ENCODE data around the gene RHCG.

The RHCG gene

GRCh38 chr15:89450076-89451006 is 46.0 kb downstream of the RHCG start:
- Mint-ChIP-seq H3K4me3 (no peak overlapping the region), H3K27ac (no peak overlapping the region), H3K36me3 (ENCODE audit: low read depth) (no peaks in the 10 kb centered on the region), H3K27me3 (ENCODE audit: low read depth) (peaks cover 48% of the 10 kb centered on the region), H3K4me1 (ENCODE audit: low read depth) (no peaks in the 10 kb centered on the region), H3K9me3 (no peaks in the 10 kb centered on the region)

- H3K27me3 Mint-ChIP-seq (ENCODE audit: low read depth) = peaks cover 48% of the 10 kb centered on the region
- no peak overlapping the region for H3K27ac Mint-ChIP-seq
- no peaks in the 10 kb centered on the region for H3K4me1 Mint-ChIP-seq (ENCODE audit: low read depth)
- no peak overlapping the region for H3K4me3 Mint-ChIP-seq
- H3K9me3 Mint-ChIP-seq = no peaks in the 10 kb centered on the region
- no peaks in the 10 kb centered on the region for H3K36me3 Mint-ChIP-seq (ENCODE audit: low read depth)
Measured at GRCh38 chr15:89448825-89449224, 47.6 kb downstream of the RHCG start.

GRCh38 chr15:89447676-89448075 is 48.7 kb downstream of the RHCG start:
- Mint-ChIP-seq H3K27ac (no peak overlapping the region), H3K36me3 (ENCODE audit: low read depth) (no peaks in the 10 kb centered on the region), H3K9me3 (no peaks in the 10 kb centered on the region), H3K4me3 (no peak overlapping the region), H3K4me1 (ENCODE audit: low read depth) (no peaks in the 10 kb centered on the region), H3K27me3 (ENCODE audit: low read depth) (peaks cover 41% of the 10 kb centered on the region)

- peaks cover 33% of the 10 kb centered on the region for H3K27me3 Mint-ChIP-seq (ENCODE audit: low read depth)
Measured at GRCh38 chr15:89446255-89446891, 50.0 kb downstream of the RHCG start.

GRCh38 chr15:89445518-89445917 is 50.9 kb downstream of the RHCG start:
- Mint-ChIP-seq H3K27me3 (ENCODE audit: low read depth) (peaks cover 28% of the 10 kb centered on the region), H3K9me3 (no peaks in the 10 kb centered on the region), H3K4me1 (ENCODE audit: low read depth) (no peaks in the 10 kb centered on the region), H3K36me3 (ENCODE audit: low read depth) (no peaks in the 10 kb centered on the region), H3K4me3 (no peak overlapping the region), H3K27ac (no peak overlapping the region)

More at GRCh38 chr15:89446255-89446891, 50.0 kb downstream of the RHCG start:
- H3K4me1 Mint-ChIP-seq (ENCODE audit: low read depth) = no peaks in the 10 kb centered on the region
- no peak overlapping the region for H3K27ac Mint-ChIP-seq
- no peaks in the 10 kb centered on the region for H3K9me3 Mint-ChIP-seq
- H3K36me3 Mint-ChIP-seq (ENCODE audit: low read depth) = no peaks in the 10 kb centered on the region
- no peak overlapping the region for H3K4me3 Mint-ChIP-seq

- no peaks in the 10 kb centered on the region for H3K9me3 Mint-ChIP-seq
- no peaks in the 10 kb centered on the region for H3K36me3 Mint-ChIP-seq (ENCODE audit: low read depth)
- H3K27me3 Mint-ChIP-seq (ENCODE audit: low read depth) = peaks cover 27% of the 10 kb centered on the region
- H3K4me3 Mint-ChIP-seq = no peak overlapping the region
- H3K4me1 Mint-ChIP-seq (ENCODE audit: low read depth) = no peaks in the 10 kb centered on the region
- H3K27ac Mint-ChIP-seq = no peak overlapping the region
Measured at GRCh38 chr15:89444241-89445225, 51.9 kb downstream of the RHCG start.

- H3K27ac Mint-ChIP-seq = no peak overlapping the region
- H3K4me3 Mint-ChIP-seq = no peak overlapping the region
- H3K36me3 Mint-ChIP-seq (ENCODE audit: low read depth) = no peaks in the 10 kb centered on the region
- H3K9me3 Mint-ChIP-seq = no peaks in the 10 kb centered on the region
- H3K27me3 Mint-ChIP-seq (ENCODE audit: low read depth) = peaks cover 29% of the 10 kb centered on the region
- no peaks in the 10 kb centered on the region for H3K4me1 Mint-ChIP-seq (ENCODE audit: low read depth)
Measured at GRCh38 chr15:89443581-89443980, 52.8 kb downstream of the RHCG start.

- Mint-ChIP-seq H3K36me3 (ENCODE audit: low read depth) (no peaks in the 10 kb centered on the region), H3K27me3 (ENCODE audit: low read depth) (peaks cover 28% of the 10 kb centered on the region), H3K9me3 (no peaks in the 10 kb centered on the region), H3K4me3 (no peak overlapping the region), H3K4me1 (ENCODE audit: low read depth) (no peaks in the 10 kb centered on the region), H3K27ac (no peak overlapping the region)
Measured at GRCh38 chr15:89442671-89443307, 53.6 kb downstream of the RHCG start.

GRCh38 chr15:89442155-89442554 is 54.2 kb downstream of the RHCG start:
- Mint-ChIP-seq H3K4me1 (ENCODE audit: low read depth) (no peaks in the 10 kb centered on the region), H3K9me3 (no peaks in the 10 kb centered on the region), H3K27me3 (ENCODE audit: low read depth) (peaks cover 31% of the 10 kb centered on the region), H3K27ac (no peak overlapping the region), H3K4me3 (no peak overlapping the region), H3K36me3 (ENCODE audit: low read depth) (no peaks in the 10 kb centered on the region)

- Mint-ChIP-seq H3K9me3 (no peaks in the 10 kb centered on the region), H3K36me3 (ENCODE audit: low read depth) (no peaks in the 10 kb centered on the region), H3K4me1 (ENCODE audit: low read depth) (no peaks in the 10 kb centered on the region), H3K4me3 (no peak overlapping the region), H3K27ac (no peak overlapping the region), H3K27me3 (ENCODE audit: low read depth) (peaks cover 35% of the 10 kb centered on the region)
Measured at GRCh38 chr15:89441295-89441812, 55.0 kb downstream of the RHCG start.

- Mint-ChIP-seq H3K9me3 (no peaks in the 10 kb centered on the region), H3K27me3 (ENCODE audit: low read depth) (peaks cover 26% of the 10 kb centered on the region), H3K27ac (no peak overlapping the region)
Measured at GRCh38 chr15:89439764-89440163, 56.6 kb downstream of the RHCG start.

GRCh38 chr15:89436560-89437311 is 59.6 kb downstream of the RHCG start:
- no peaks in the 10 kb centered on the region for H3K36me3 Mint-ChIP-seq (ENCODE audit: low read depth)
- no peaks in the 10 kb centered on the region for H3K4me1 Mint-ChIP-seq (ENCODE audit: low read depth)
- no peaks in the 10 kb centered on the region for H3K9me3 Mint-ChIP-seq
- H3K4me3 Mint-ChIP-seq = no peak overlapping the region
- H3K27ac Mint-ChIP-seq = no peak overlapping the region
- H3K27me3 Mint-ChIP-seq (ENCODE audit: low read depth) = peaks cover 28% of the 10 kb centered on the region

More at GRCh38 chr15:89439764-89440163, 56.6 kb downstream of the RHCG start:
- Mint-ChIP-seq H3K4me1 (ENCODE audit: low read depth) (no peaks in the 10 kb centered on the region), H3K4me3 (no peak overlapping the region), H3K36me3 (ENCODE audit: low read depth) (no peaks in the 10 kb centered on the region)

- H3K27me3 Mint-ChIP-seq (ENCODE audit: low read depth) = peaks cover 34% of the 10 kb centered on the region
- H3K4me3 Mint-ChIP-seq = no peak overlapping the region
- no peaks in the 10 kb centered on the region for H3K9me3 Mint-ChIP-seq
- no peak overlapping the region for H3K27ac Mint-ChIP-seq
- peaks cover 4% of the 10 kb centered on the region for H3K4me1 Mint-ChIP-seq (ENCODE audit: low read depth)
- no peaks in the 10 kb centered on the region for H3K36me3 Mint-ChIP-seq (ENCODE audit: low read depth)
Measured at GRCh38 chr15:89435362-89435761, 61.0 kb downstream of the RHCG start.
